NCI-H2081 treated with DMSO at 0.1 percent for 48 hours (cell line): ENCODE results near the gene LIPC.
A peak's percentile ranks its signal among the peaks of the same experiment; 100 is the strongest.

Experiments used
- DNase-seq: peaks from one replicate; lab custom pipeline; 2025; lab: John Stamatoyannopoulos, UW

Gene LIPC

DNA sequence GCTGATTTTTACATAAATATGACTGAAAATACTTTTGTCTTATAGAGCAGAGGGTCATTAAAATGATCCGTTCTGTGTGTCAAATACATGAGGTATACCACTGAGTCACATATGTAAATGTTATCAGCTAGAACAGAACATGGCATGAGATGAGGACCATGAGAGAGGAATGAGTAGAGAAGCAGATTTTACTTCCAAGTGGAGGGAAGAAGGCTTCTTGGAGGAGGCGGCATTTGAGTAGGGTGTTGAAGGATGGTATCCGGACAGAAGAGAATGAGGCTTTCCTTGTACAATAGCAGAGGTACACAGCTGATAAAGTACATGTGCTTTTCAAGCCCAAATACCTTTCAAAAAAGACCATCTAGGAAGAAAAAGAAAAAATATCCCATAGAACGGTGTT is 4.8 kb downstream of the LIPC start:
- no peak for DNase-seq

- DNase-seq, result no peak
These were observed 5.8 kb downstream of the LIPC start for GRCh38 chr15:58437531-58438105.

DNA sequence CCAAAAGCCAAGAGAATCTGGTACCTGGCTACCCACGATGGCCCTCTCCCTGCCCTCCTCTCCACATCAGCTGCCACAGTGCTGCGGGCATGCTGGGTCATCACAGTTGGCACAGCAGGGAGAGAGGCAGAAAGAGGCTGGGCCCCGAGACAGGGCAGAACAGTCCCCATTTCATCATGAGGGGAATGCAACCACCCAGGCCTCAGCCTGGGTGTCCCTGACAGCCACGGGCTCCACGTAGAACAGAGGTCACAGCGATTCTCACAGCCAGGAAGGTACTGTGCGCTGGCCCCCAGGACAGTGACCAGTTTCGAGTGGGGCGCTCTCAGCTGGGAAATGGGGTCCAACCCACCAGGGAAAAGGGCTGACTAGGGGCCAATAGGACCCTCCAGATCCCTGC is 6.3 kb downstream of the LIPC start:
- DNase-seq, result no peak

DNA sequence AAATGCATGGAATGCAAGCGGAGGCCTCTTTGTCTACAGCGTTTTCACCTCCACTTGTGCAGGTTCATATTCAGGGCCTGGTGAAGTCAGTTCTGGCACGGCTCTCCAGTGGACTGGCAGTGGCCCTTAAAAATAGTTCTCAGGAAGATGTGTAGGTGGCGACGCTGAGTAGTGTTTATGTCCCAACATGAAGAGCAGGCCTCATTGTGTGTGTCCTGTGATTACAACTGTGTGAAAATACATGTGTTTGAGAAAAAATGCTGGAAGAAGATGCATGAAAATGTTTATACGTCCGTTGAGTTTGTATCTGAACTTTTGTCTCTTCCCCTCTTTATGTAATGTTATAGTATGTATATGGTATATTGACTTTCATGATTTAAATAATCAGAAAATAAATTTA is 7.2 kb downstream of the LIPC start:
- DNase-seq, result peak; percentile 17

DNA sequence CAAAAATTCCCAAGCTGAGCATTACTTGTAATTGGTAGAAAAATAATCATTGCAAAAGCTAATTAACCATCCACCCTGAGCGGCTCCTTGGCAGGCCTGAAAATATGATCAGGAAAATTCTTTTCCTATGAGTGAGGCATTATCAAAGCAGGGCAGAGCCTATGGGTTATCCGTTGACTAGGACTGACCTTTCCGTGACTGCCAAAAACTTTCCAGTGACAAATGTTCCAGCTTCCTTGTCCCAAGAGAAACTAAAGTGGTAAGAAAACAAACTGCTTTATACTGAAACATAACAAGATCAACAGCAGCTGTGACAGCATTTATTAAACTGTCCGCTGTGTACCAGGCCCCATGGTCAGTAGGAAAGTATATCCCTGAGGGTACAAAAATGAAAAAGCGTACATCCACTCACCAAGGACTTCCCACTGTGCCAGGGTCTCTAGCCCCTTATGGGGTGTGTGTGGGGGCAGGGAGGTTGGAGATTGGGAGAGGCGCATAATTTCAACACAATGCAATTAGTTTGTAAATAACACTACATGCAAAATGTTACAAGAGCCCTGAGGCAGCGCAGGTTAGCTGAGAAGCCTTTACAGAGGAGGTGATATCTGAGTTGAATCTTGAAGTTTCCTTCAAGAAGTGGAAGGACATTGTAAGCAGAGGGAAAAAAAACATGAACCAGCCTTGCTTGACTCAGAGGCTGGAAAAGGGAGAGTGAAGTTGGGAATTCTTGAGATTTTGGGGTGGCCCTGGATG is 8.5 kb downstream of the LIPC start:
- no peak for DNase-seq

DNA sequence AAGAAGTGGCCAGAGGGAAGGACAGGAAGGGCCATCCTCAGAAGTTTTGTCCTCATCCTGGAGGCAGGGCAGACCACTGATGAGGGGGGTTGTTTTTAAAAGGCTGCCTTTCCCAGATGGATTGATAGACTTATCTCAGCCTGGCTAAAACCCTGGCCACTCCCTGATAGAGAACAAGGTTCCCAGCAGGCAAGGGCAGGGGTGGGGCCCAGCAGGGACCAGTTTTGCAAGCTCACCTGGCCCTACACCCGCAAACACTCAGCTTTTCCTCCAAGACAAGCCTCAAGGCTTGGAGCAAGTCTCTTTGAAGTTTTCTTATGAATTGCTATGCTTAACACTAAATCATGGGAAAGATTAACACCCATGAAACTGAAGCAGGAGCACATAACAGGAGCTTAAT is 9.1 kb downstream of the LIPC start:
- no peak for DNase-seq

- DNase-seq, result no peak
These were observed 9.7 kb downstream of the LIPC start for GRCh38 chr15:58441376-58442070.

GRCh38 chr15:58442122-58442521 is 10.3 kb downstream of the LIPC start:
- no peak for DNase-seq

DNA sequence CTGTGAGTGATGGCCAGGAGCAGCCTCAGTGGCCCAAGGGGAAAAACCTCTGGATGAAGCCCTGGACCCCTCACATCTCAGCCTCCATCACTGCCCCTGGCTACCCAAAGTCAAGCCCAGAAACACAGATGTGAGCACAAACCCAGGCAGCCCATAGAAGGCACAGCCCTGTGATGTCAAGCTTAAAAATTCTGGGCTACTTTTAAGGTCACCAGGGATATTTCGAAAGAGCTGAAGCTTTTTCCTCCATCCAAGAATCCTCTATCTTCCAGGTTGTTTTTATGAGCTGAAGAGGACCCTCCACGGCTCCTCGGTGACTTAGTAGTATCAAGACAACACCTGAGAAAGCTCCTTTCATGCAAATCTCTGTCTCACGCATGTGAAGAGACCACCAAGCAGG is 11.5 kb downstream of the LIPC start:
- no peak for DNase-seq

- DNase-seq, result no peak
These were observed 12.3 kb downstream of the LIPC start for GRCh38 chr15:58444056-58444455.

DNA sequence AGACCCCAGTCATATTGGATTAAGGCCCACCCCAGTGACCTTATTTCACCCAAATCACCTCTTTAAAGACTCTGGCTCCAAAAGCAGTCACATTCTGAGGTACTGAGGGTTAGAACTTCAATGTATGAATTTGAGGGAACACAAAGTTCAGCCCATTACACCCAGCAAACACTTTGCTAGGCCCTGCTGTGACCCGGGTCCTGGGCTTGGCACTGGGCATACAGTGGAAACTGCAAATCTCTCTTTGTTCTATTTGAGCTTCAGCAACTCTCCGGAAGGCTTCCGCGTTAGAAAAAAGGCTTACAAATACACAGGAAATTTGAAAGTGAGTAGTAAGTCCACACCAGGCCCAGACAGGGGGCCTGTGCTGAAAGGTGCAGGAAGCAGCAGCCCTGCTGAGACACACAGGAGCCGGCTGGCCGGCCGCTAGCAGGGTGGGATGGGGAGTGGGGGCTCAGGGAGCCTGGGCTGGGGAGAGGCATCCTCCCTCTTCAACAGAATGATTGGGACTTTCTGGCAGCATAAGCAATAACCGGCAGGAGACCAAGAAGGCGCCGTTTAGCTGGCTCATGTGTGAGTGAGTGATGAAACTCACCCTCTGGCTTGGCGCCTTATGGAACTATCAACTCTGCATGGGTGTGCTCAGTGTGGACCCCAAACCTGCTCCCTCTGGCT is 13.0 kb downstream of the LIPC start:
- DNase-seq, result no peak

DNA sequence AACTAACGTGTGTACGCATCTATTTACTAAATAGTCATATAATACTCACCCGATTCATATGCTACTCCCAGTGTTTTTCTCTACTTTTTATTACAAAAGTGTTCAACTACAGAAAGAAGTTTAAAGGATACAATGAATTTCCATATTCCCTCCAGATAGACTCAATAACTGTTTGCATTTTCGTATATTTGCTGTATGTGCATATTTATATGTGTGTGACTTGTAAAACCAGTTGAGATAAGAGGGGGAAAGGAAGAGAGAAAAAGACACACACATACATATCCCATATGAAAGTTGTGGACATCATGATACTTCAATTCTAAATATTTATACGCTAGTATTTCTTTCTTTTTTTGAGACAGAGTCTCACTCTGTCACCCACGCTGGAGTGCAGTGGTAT is 14.1 kb downstream of the LIPC start:
- DNase-seq, result no peak

DNA sequence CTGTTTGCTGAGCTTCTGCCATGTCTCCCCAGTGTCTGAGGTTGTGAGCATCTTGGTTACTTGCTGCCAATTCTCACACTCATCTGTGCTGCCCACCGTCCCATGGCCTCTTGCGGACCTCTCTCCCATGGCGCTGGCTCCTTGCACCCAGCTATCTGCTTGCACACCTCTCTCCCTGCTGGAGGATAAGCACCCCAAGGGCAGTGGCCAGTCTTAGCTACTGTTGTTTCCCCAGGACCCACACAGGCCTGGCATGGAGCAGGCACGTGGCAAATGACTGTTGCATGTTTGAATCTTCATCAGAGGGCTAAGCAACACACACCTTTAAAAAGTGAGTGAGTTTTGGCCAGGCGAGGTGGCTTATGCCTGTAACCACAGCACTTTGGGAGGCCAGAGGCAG is 14.7 kb downstream of the LIPC start:
- DNase-seq, result no peak

- DNase-seq, result no peak
These were observed 15.7 kb downstream of the LIPC start for GRCh38 chr15:58447271-58448010.

DNA sequence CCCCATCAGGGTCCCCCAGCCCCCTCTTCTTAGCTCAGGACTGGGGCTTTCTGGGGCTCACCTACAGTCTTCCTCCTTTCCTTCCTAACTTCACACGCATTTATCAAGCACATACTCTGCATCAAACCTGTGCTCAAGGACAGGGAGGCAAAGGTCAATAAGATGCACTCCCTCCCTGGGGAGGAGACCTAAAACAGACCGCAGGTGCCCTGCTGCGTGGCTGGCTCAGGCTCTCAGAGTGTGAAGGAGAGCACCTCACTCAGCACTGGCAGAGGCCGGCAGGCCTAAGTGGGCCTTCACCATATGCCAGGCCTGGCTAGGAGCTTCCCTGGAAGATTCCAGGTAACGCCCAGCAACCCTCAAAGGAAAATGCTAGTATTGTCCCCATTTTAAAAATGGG is 16.5 kb downstream of the LIPC start:
- no peak for DNase-seq

DNA sequence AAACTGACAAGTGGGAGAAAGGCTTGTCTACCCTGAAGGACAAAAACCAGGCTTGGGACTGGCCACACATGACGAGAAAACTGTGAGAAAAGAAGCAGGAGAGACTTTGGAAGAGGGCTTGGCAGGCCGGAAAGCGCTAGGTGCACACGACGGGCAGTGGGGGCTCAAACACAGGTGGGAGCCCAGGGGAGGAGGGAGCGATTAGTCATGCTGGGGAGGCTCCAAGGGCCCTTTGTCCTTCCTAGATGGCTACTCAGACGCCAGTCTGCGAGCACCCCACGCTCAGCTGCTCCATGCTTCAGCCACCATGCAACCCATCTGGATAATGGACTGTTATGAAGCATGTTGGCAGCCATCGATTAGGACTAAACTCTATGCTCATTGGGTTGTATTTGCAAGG is 17.1 kb downstream of the LIPC start:
- DNase-seq, result no peak

- DNase-seq, result no peak
These were observed 20.0 kb downstream of the LIPC start for GRCh38 chr15:58451826-58452225.

GRCh38 chr15:58452775-58453174 is 21.0 kb downstream of the LIPC start:
- no peak for DNase-seq

DNA sequence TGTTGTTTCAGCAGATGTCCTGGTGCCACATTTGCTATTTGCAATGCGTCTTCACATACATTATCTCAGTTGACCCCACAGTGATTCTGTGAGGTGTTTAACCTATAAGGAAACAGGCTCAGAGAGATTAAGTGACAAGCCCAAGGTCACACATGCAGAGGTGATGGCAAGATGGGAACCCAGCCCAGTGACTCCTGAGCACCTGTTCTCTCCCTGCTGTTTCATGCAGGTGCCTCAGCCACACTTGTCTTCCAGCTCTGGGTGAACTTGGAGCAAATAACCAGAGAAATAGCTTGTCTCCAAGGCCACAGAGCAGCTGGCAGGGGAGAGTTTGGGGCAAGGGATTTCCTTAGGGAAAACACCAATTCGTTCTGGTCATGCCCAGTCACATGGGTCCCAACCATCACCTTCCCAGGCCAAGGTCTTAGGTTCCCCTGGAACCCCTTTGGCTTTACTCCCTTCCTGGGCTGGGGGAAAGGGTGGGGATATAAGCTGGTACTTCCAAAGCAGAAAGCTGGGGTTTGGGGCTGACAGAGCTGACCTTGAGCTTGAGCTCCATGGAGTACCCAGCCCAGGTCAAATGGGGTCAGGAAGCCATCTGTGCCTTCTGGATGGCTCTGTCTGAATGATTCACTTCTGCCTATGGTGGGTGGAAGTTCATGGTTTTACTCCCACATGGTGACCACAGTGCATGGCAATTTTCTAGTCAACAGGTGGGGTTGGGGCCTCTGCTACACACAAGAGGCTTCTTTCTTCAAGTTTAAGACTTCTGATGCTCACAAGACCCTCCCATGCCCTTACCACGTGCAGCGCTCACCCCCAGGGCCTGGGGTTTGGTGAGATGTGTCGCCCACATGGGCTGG is 22.4 kb downstream of the LIPC start:
- no peak for DNase-seq

- no peak for DNase-seq
These were observed 23.2 kb downstream of the LIPC start for GRCh38 chr15:58454950-58455401.

DNA sequence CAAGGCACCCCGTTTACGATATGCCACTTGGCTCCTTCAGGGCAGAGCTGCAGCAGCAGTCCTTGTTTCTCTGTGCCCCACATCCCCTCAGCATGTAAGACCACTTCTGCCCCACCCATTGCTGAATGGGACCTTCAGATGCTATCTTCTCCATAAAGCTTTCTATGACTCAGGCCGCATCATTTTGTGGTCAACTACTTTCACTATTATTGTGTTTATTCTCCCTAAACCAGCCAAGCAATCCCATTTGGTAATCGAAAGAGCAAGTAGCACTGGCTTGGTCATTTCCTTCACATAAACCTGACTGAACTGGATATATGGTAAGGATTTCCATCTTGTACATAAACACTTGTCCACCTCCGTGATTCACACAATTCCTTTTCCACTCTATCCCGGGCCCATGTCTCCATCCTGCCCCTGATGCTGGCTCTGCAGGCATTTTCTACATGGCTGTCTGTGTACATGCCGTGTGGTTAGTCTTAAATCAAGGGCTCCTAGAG is 25.7 kb downstream of the LIPC start:
- no peak for DNase-seq
